ELF-1 (cell line): ENCODE measurements around the gene ZMIZ2.
A peak's percentile ranks its signal among the peaks of the same experiment; 100 is the strongest.
"Not testable (repeated sequence)": the region's sequence is repeated elsewhere in the genome, so short reads cannot be mapped to it uniquely, and the experiment has no call there.

ENCODE experiments used
- DNase-seq: peaks from one replicate; pipeline ENCODE4 v3.0.0-alpha.2; 2016; ENCODE audit warnings: low read depth, low spot score

The ZMIZ2 gene

GRCh38 chr7:44769776-44770294 lies 21.2 kb downstream of the ZMIZ2 start:
- DNase-seq, result no peak

GRCh38 chr7:44771358-44771757 lies 22.7 kb downstream of the ZMIZ2 start:
- no peak for DNase-seq

- DNase-seq, result no peak
These were observed 23.8 kb downstream of the ZMIZ2 start for GRCh38 chr7:44772440-44772839.

GRCh38 chr7:44772867-44773266 lies 24.2 kb downstream of the ZMIZ2 start:
- peak; percentile 65 for DNase-seq

- DNase-seq, result not testable (repeated sequence)
These were observed 25.8 kb downstream of the ZMIZ2 start for GRCh38 chr7:44774486-44774885.

GRCh38 chr7:44775383-44776107 lies 26.9 kb downstream of the ZMIZ2 start:
- no peak for DNase-seq

- DNase-seq, result no peak
These were observed 27.6 kb downstream of the ZMIZ2 start for GRCh38 chr7:44776211-44776610.

- DNase-seq, result no peak
These were observed 33.8 kb downstream of the ZMIZ2 start for GRCh38 chr7:44782460-44782859.

GRCh38 chr7:44783407-44783806 lies 34.8 kb downstream of the ZMIZ2 start:
- DNase-seq, result no peak

GRCh38 chr7:44784364-44784763 lies 35.7 kb downstream of the ZMIZ2 start:
- no peak for DNase-seq

- not testable (repeated sequence) for DNase-seq
These were observed 36.6 kb downstream of the ZMIZ2 start for GRCh38 chr7:44785218-44785617.

- no peak for DNase-seq
These were observed 38.4 kb downstream of the ZMIZ2 start for GRCh38 chr7:44787041-44787440.

- no peak for DNase-seq
These were observed 39.1 kb downstream of the ZMIZ2 start for GRCh38 chr7:44787762-44788161.

GRCh38 chr7:44789990-44790389 lies 41.3 kb downstream of the ZMIZ2 start:
- no peak for DNase-seq

GRCh38 chr7:44791278-44792219 lies 42.9 kb downstream of the ZMIZ2 start:
- DNase-seq, result no peak

- DNase-seq, result peak; percentile 63
These were observed 45.3 kb downstream of the ZMIZ2 start for GRCh38 chr7:44793919-44794318.

- no peak for DNase-seq
These were observed 45.7 kb downstream of the ZMIZ2 start for GRCh38 chr7:44794331-44794730.

GRCh38 chr7:44796034-44796503 lies 47.4 kb downstream of the ZMIZ2 start:
- peak; percentile 82 for DNase-seq

GRCh38 chr7:44796504-44797328 lies 48.1 kb downstream of the ZMIZ2 start, which contains the start of gene PPIA:
PPIA (plus strand) TSS chr7:44796681; CDS start chr7:44796725, 44 bp downstream.
- DNase-seq, result peak; percentile 97

GRCh38 chr7:44797329-44798258 lies 48.9 kb downstream of the ZMIZ2 start:
- peak; percentile 91 for DNase-seq
